Panc1 (cell line): ENCODE data around the gene ENOX2. TPM values are rescaled to one million over a fixed set of nuclear protein-coding genes. Genes with fewer than 3 reads are reported as not detected.

Source experiments
- ATAC-seq: fragments of 200-7000 bp; cut with Tn5 transposase; 2 replicates; pipeline ENCODE4 v1.9.1; 2020; ENCODE audit warnings: mild to moderate bottlenecking, moderate library complexity
- BruUV-seq: library from RNA; stranded (reverse); fragments of 400-500 nt; replicated peaks from 2 replicates; lab custom pipeline; 2021; lab: Mats Ljungman, UMichigan
- CTCF ChIA-PET: fragments of 300-600 bp; sonication (Branson Sonifier 250); formaldehyde crosslinking; loops from one replicate; lab custom pipeline; 2022; ENCODE audit warnings: antibody characterized with exemption; lab: Charles Lee
- POLR2A ChIA-PET: fragments of 300-600 bp; sonication (Branson Sonifier 250); formaldehyde crosslinking; loops from one replicate; lab custom pipeline; 2022; ENCODE audit warnings: antibody characterized with exemption; lab: Charles Lee
- DNase-seq: peaks from one replicate; pipeline ENCODE4 v3.0.0-alpha.2; 2010; ENCODE audit warnings: low read depth, low spot score
- H3K27ac ChIP-seq: 2 replicates; pipeline ENCODE4 v1.5.1; 2011; ENCODE audit warnings: mild to moderate bottlenecking, low read length, inconsistent platforms
- H3K27me3 ChIP-seq: fragments of 200-500 bp; sonication (Bioruptor generic); 2 replicates; pipeline ENCODE4 v1.6.0; 2014; ENCODE audit warnings: low read length, inconsistent platforms; ENCODE audit not compliant: control insufficient read depth, insufficient read depth
- H3K36me3 ChIP-seq: fragments of 200-500 bp; sonication (Bioruptor generic); 2 replicates; pipeline ENCODE4 v1.5.1; 2014; ENCODE audit warnings: inconsistent platforms, mild to moderate bottlenecking, low read length, moderate library complexity; ENCODE audit not compliant: control insufficient read depth, insufficient read depth
- H3K4me1 ChIP-seq: 2 replicates; pipeline ENCODE4 v1.5.1; 2011; ENCODE audit warnings: inconsistent platforms, mild to moderate bottlenecking, low read length, moderate library complexity; ENCODE audit not compliant: control insufficient read depth, insufficient read depth
- H3K4me3 ChIP-seq, 2 experiments: 2 replicates each; pipeline ENCODE4 v1.5.1; 2011 to 2012; ENCODE audit warnings: low read depth in 2 of 2, low read length in 2 of 2, mild to moderate bottlenecking in 2 of 2, inconsistent platforms in 1 of 2, moderate library complexity in 1 of 2
- H3K9me3 ChIP-seq: fragments of 200-500 bp; sonication (Bioruptor generic); 2 replicates; pipeline ENCODE4 v1.5.1; 2014; ENCODE audit warnings: low read depth, mild to moderate bottlenecking, inconsistent platforms, low read length, moderate library complexity; ENCODE audit not compliant: control insufficient read depth, insufficient read depth
- CTCF ChIP-seq: fragments of 450-650 bp; IDR thresholded peaks from 2 replicates; pipeline ENCODE4 v1.5.1; 2017; ENCODE audit warnings: mild to moderate bottlenecking
- POLR2AphosphoS5 ChIP-seq: IDR thresholded peaks from 2 replicates; pipeline ENCODE4 v1.6.1; 2012; ENCODE audit warnings: mild to moderate bottlenecking, low read depth, low read length, moderate library complexity
- REST ChIP-seq, 2 experiments: IDR thresholded peaks; 2 replicates each; pipeline ENCODE4 v1.6.1; 2011 to 2012; ENCODE audit warnings: low read depth in 2 of 2, control low read depth in 1 of 2, low read length in 1 of 2, mild to moderate bottlenecking in 1 of 2, moderate library complexity in 1 of 2; ENCODE audit not compliant: insufficient read depth in 1 of 2
- SIN3A ChIP-seq: IDR thresholded peaks from 2 replicates; pipeline ENCODE4 v1.6.1; 2012; ENCODE audit warnings: low read depth, mild to moderate bottlenecking, low read length, moderate library complexity, borderline replicate concordance; ENCODE audit not compliant: insufficient read depth
- TCF7L2 ChIP-seq: IDR thresholded peaks from 2 replicates; pipeline ENCODE4 v1.6.1; 2011; ENCODE audit warnings: mild to moderate bottlenecking, low read depth, low read length, inconsistent platforms
- in situ Hi-C: cut with HindIII; loops from 2 replicates; pipeline ENCODE4 v1.10.0; 2016; ENCODE audit warnings: low sequenced_read_pairs, low pct_unique_long_range_greater_than_20kb
- intact Hi-C: fragments of 100-400 bp; cut with micrococcal nuclease; formaldehyde crosslinking; loops from one replicate; pipeline ENCODE4 v1.10.0; 2022; ENCODE audit not compliant: unreplicated experiment
- total RNA-seq: library from RNA; stranded (reverse); gene quantifications from one replicate; pipeline ENCODE4 v1.2.1, GENCODE V29; 2021; ENCODE audit not compliant: unreplicated experiment

ENOX2 gene
- total RNA-seq, 1 experiment from 2014 or later, result 12.4 TPM

- in situ Hi-C loops, result no loop called here
- ChIA-PET POLR2A (no interaction called here), CTCF (no interaction called here)
- DNase-seq, result no peak
- intact Hi-C loops, result no loop called here
- H3K27ac ChIP-seq, result no peak overlapping the region
- BruUV-seq, result no TSS peak
- no peak overlapping the region for H3K4me3 ChIP-seq
- no peaks in the 10 kb centered on the region for H3K9me3 ChIP-seq
- TF ChIP-seq SIN3A, result no peak
- TF ChIP-seq REST (IDR thresholded peaks at IDR 0.05; ENCODE audit: insufficient read depth in 1 of 2, low read depth in 2 of 2, low read length in 1 of 2), result no peak
- TF ChIP-seq CTCF, result no peak
- no peak for TF ChIP-seq TCF7L2
- no peak for TF ChIP-seq POLR2AphosphoS5
- H3K27me3 ChIP-seq, result no peaks in the 10 kb centered on the region
- ATAC-seq, result no peak
- no peaks in the 10 kb centered on the region for H3K4me1 ChIP-seq
- no peaks in the 10 kb centered on the region for H3K36me3 ChIP-seq
These were observed 164.3 kb downstream of the ENOX2 start for GRCh38 chrX:130738638-130739195.

GRCh38 chrX:130734713-130735112, 168.3 kb downstream of the ENOX2 start:
- no peaks in the 10 kb centered on the region for H3K9me3 ChIP-seq
- in situ Hi-C loops, result no loop called here
- no peaks in the 10 kb centered on the region for H3K27me3 ChIP-seq
- BruUV-seq, result no TSS peak
- H3K4me1 ChIP-seq, result no peaks in the 10 kb centered on the region
- no peaks in the 10 kb centered on the region for H3K36me3 ChIP-seq
- TF ChIP-seq TCF7L2 (no peak), SIN3A (no peak), CTCF (no peak)
- no peak overlapping the region for H3K27ac ChIP-seq
- ChIA-PET CTCF (no interaction called here), POLR2A (no interaction called here)
- no peak overlapping the region for H3K4me3 ChIP-seq
- intact Hi-C loops, result loop anchor here (5.0 kb wide), 1 partner anchor 267 kb away; no protein-coding TSS in a partner anchor
- ATAC-seq, result no peak
- no peak for DNase-seq
